Neuron (in vitro differentiated cells): ENCODE measurements around the gene CDH12.
"Not testable (repeated sequence)": the region's sequence is repeated elsewhere in the genome, so short reads cannot be mapped to it uniquely, and the experiment has no call there.

Experiments used
- H2AFZ ChIP-seq: one replicate; pipeline ENCODE4 v1.6.1; 2013; ENCODE audit warnings: low read depth, mild to moderate bottlenecking, inconsistent platforms, low read length, moderate library complexity
- H3K27me3 ChIP-seq: one replicate; pipeline ENCODE4 v1.6.1; 2013; ENCODE audit warnings: low read length; ENCODE audit not compliant: insufficient read depth
- H3K36me3 ChIP-seq: one replicate; pipeline ENCODE4 v1.6.1; 2013; ENCODE audit warnings: low read length; ENCODE audit not compliant: insufficient read depth
- H3K4me1 ChIP-seq: one replicate; pipeline ENCODE4 v1.6.1; 2013; ENCODE audit warnings: low read length; ENCODE audit not compliant: insufficient read depth
- H3K4me3 ChIP-seq: 2 replicates; pipeline ENCODE4 v1.5.1; 2013; ENCODE audit warnings: mild to moderate bottlenecking, low read length, moderate library complexity
- H3K9me3 ChIP-seq: one replicate; pipeline ENCODE4 v1.6.1; 2013; ENCODE audit warnings: low read length

Gene CDH12

GRCh38 chr5:22842574-22842973, 10.6 kb downstream of the CDH12 start:
- H3K36me3 ChIP-seq = no peaks in the 10 kb centered on the region
- H3K27me3 ChIP-seq = no peaks in the 10 kb centered on the region
- H3K4me1 ChIP-seq = no peaks in the 10 kb centered on the region
- H3K4me3 ChIP-seq = no peak overlapping the region
- no peak overlapping the region for H2AFZ ChIP-seq
- H3K9me3 ChIP-seq = no peaks in the 10 kb centered on the region

- no peaks in the 10 kb centered on the region for H3K4me1 ChIP-seq
- H2AFZ ChIP-seq = no peak overlapping the region
- H3K27me3 ChIP-seq = no peaks in the 10 kb centered on the region
- H3K36me3 ChIP-seq = no peaks in the 10 kb centered on the region
- no peaks in the 10 kb centered on the region for H3K9me3 ChIP-seq
- H3K4me3 ChIP-seq = no peak overlapping the region
Measured at GRCh38 chr5:22837803-22838202, 15.3 kb downstream of the CDH12 start.

GRCh38 chr5:22835686-22836085, 17.5 kb downstream of the CDH12 start:
- Histone ChIP-seq H3K9me3 (no peaks in the 10 kb centered on the region), H2AFZ (no peak overlapping the region), H3K27me3 (no peaks in the 10 kb centered on the region), H3K36me3 (no peaks in the 10 kb centered on the region), H3K4me3 (no peak overlapping the region), H3K4me1 (no peaks in the 10 kb centered on the region)

- H3K27me3 ChIP-seq = no peaks in the 10 kb centered on the region
- no peak overlapping the region for H3K4me3 ChIP-seq
- H3K4me1 ChIP-seq = no peaks in the 10 kb centered on the region
- no peaks in the 10 kb centered on the region for H3K36me3 ChIP-seq
- no peaks in the 10 kb centered on the region for H3K9me3 ChIP-seq
- no peak overlapping the region for H2AFZ ChIP-seq
Measured at GRCh38 chr5:22793463-22793862, 59.7 kb downstream of the CDH12 start.

- H3K4me1 ChIP-seq = no peaks in the 10 kb centered on the region
- no peaks in the 10 kb centered on the region for H3K9me3 ChIP-seq
- no peak overlapping the region for H3K4me3 ChIP-seq
Measured at GRCh38 chr5:22787807-22788206, 65.3 kb downstream of the CDH12 start.

GRCh38 chr5:22787398-22787797, 65.7 kb downstream of the CDH12 start:
- no peaks in the 10 kb centered on the region for H3K4me1 ChIP-seq
- no peaks in the 10 kb centered on the region for H3K27me3 ChIP-seq
- H3K9me3 ChIP-seq = no peaks in the 10 kb centered on the region
- no peak overlapping the region for H2AFZ ChIP-seq
- H3K36me3 ChIP-seq = no peaks in the 10 kb centered on the region
- no peak overlapping the region for H3K4me3 ChIP-seq

More at GRCh38 chr5:22787807-22788206, 65.3 kb downstream of the CDH12 start:
- Histone ChIP-seq H2AFZ (no peak overlapping the region), H3K36me3 (no peaks in the 10 kb centered on the region), H3K27me3 (no peaks in the 10 kb centered on the region)

GRCh38 chr5:22780756-22781155, 72.4 kb downstream of the CDH12 start:
- H2AFZ ChIP-seq = no peak overlapping the region
- H3K27me3 ChIP-seq = no peaks in the 10 kb centered on the region
- H3K4me3 ChIP-seq = no peak overlapping the region
- no peaks in the 10 kb centered on the region for H3K36me3 ChIP-seq
- H3K9me3 ChIP-seq = no peaks in the 10 kb centered on the region
- no peaks in the 10 kb centered on the region for H3K4me1 ChIP-seq

- H3K4me1 ChIP-seq = no peaks in the 10 kb centered on the region
- no peak overlapping the region for H3K4me3 ChIP-seq
- no peak overlapping the region for H2AFZ ChIP-seq
- no peaks in the 10 kb centered on the region for H3K27me3 ChIP-seq
- no peaks in the 10 kb centered on the region for H3K36me3 ChIP-seq
- H3K9me3 ChIP-seq = no peaks in the 10 kb centered on the region
Measured at GRCh38 chr5:22779499-22779898, 73.6 kb downstream of the CDH12 start.

- H2AFZ ChIP-seq = no peak overlapping the region
- no peaks in the 10 kb centered on the region for H3K9me3 ChIP-seq
- H3K27me3 ChIP-seq = no peaks in the 10 kb centered on the region
Measured at GRCh38 chr5:22776285-22776684, 76.9 kb downstream of the CDH12 start.

GRCh38 chr5:22774214-22774613, 78.9 kb downstream of the CDH12 start:
- not testable (repeated sequence) for H3K9me3 ChIP-seq, H3K4me3 ChIP-seq, H2AFZ ChIP-seq, H3K4me1 ChIP-seq, H3K27me3 ChIP-seq, H3K36me3 ChIP-seq

More at GRCh38 chr5:22776285-22776684, 76.9 kb downstream of the CDH12 start:
- Histone ChIP-seq H3K36me3 (no peaks in the 10 kb centered on the region), H3K4me3 (no peak overlapping the region), H3K4me1 (no peaks in the 10 kb centered on the region)

- Histone ChIP-seq H3K4me3 (no peak overlapping the region), H3K4me1 (no peaks in the 10 kb centered on the region), H3K27me3 (no peaks in the 10 kb centered on the region), H3K36me3 (no peaks in the 10 kb centered on the region), H3K9me3 (no peaks in the 10 kb centered on the region), H2AFZ (no peak overlapping the region)
Measured at GRCh38 chr5:22764736-22765135, 88.4 kb downstream of the CDH12 start.

GRCh38 chr5:22757776-22758175, 95.4 kb downstream of the CDH12 start:
- H3K4me1 ChIP-seq = no peaks in the 10 kb centered on the region
- no peaks in the 10 kb centered on the region for H3K27me3 ChIP-seq
- no peaks in the 10 kb centered on the region for H3K36me3 ChIP-seq
- no peak overlapping the region for H3K4me3 ChIP-seq
- no peaks in the 10 kb centered on the region for H3K9me3 ChIP-seq
- H2AFZ ChIP-seq = no peak overlapping the region

- Histone ChIP-seq H3K27me3 (no peaks in the 10 kb centered on the region), H3K4me3 (no peak overlapping the region), H3K9me3 (no peaks in the 10 kb centered on the region), H2AFZ (no peak overlapping the region), H3K36me3 (no peaks in the 10 kb centered on the region), H3K4me1 (no peaks in the 10 kb centered on the region)
Measured at GRCh38 chr5:22754155-22754554, 99.0 kb downstream of the CDH12 start.

- H3K4me3 ChIP-seq = no peak overlapping the region
- no peaks in the 10 kb centered on the region for H3K9me3 ChIP-seq
- H3K27me3 ChIP-seq = no peaks in the 10 kb centered on the region
- no peaks in the 10 kb centered on the region for H3K36me3 ChIP-seq
- no peak overlapping the region for H2AFZ ChIP-seq
- H3K4me1 ChIP-seq = no peaks in the 10 kb centered on the region
Measured at GRCh38 chr5:22751536-22751935, 101.6 kb downstream of the CDH12 start.
